ENCODE data around the gene CSRP2.

The CSRP2 gene

DNA sequence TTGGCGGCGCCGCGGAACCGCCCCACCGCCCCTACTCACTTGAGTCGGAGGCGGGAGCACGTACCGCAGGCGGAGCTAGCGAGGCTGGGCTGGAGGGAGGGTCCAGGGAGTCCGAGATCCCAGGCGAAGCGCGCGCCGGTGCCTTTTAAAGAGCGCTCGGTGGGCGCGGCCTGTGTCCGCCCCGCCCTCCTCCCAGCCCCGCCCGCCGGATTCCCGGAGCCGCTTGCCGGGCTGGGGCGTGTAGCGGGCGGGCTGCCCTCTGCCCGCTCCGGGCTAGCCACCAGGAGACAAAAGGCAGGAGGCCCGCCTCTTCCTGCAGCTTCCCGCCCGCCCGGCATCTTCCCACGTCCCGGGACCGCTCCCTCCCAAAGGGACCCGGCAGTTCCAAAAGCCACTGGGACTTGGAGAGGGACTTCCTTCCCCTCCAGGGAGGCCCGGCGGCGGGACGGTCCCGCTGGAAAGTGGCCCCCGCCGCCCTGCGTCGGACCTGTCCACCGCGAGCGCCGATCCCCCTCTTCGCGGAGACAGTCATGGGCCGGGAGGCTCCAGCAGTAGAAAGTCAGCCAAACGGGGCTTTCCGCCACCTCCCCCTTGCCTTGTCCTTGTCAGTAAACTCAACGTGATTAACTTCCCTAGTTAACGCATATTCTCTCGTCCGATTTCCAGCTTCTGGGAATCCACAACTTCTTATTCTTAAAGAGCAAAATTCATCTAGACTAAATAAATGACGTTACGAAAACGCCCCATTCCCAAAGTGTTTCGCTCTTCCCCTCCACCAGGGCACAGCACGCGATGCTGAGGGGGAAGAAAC lies at the start of gene CSRP2:
Gene CSRP2 (minus strand): TSS at position 121 of the 811 bp plus-strand sequence. CDS start 12,759 bp downstream, outside the sequence.
- peak; percentile 96 for DNase-seq (ENCODE audit: low spot score)

DNA sequence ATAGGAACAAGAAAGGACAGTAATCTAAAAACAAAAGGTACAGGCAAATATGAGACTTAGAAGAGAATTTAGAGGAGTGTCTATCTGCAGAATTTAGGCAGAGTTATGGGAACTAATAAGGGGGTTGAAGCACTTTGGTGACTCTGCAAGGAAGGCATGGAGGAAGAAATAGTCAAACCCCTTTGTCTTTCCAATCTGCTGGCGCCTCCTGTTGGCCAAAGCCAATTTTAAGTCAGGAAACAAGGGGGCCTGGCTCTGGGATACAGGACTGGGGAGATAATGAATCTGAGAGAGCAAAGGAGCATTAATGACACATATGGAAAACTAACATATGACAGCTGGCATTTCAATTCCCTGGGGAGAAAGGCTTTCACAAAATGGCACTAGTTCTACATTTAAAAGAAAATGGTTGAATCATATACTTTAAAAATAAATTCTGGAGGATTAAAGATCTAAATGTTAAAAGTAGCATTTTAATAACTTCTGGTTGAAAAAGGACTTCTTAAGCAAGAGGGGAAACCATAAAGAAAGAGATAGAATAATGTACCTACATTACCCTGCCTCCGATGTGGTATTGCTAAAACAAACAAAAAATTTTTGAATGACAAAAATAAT lies 48.5 kb upstream of the CSRP2 start:
- DNase-seq (ENCODE audit: low spot score), result peak; percentile 75

DNA sequence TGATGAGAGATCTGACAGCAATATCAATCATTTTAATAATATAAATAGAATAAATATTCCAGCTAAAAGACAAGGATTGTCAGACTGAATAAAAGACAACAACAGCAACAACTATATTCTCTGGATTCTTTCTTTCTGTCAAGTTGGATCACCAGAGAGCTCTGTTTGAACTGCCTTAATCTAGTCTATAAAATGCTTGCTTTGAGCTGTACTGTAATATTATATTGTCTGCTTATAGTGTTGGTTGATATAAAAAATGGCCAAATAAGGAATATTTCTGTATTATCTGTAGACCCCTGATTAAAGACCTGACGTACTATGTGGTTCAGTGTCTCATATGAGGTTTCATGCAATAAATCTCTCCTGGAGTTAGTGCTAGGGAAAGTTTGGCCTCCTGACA lies 46.3 kb upstream of the CSRP2 start:
- no peak for DNase-seq (ENCODE audit: low spot score)

DNA sequence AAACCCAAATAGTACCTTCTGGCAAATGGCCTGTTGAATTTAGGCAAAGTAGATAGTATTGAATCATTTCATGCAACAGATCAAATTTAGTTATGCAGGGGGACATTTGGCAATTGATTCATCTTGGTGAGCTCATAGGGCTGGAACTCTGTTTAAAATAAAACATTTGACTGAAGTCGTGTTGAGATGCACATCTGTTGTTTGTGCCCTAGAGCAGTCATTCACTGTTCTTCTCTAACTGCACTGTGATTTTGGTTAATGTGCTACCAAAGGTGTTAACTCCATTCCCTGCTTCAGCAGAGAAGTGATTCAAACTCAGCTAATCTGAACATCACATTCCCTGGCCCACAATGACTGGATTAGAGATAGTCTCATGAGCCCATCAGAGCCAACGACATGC lies 44.0 kb upstream of the CSRP2 start:
- DNase-seq (ENCODE audit: low spot score), result no peak

DNA sequence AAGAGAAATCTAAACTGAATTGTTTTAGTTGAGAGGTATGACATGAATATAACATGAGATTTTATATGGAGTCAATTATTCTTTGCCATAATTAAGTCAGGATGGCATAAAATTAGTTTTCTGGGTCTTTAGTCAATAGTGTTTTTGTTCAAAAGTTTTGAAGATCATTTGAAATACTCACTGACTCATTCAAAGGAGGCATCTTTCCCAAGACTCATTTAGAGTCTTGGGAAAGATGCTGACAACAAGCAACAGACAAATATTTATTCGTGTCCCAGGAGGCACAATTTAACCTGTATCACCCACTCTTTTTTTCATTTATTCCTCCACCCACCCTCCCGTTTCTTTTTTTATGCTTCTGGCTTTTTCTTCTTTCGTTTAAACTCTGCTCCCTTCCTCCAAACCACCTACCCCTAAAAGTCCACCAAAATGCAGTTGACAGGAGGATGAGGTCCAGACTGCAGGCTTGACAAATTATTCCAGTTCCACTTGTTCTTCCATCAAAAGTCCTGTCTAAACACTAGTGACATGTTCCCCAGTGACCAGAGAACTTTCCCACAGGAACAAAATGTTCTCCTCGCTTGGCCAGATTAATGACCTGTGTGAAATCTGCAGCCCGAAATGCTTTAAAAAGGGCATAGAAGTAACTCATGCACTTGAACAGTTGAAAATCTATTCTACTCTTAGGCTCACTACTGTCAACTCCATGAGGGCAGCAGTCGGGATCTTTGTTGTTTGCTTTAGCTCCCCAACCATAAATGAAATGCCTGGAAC lies 43.3 kb upstream of the CSRP2 start:
- DNase-seq (ENCODE audit: low spot score), result no peak

DNA sequence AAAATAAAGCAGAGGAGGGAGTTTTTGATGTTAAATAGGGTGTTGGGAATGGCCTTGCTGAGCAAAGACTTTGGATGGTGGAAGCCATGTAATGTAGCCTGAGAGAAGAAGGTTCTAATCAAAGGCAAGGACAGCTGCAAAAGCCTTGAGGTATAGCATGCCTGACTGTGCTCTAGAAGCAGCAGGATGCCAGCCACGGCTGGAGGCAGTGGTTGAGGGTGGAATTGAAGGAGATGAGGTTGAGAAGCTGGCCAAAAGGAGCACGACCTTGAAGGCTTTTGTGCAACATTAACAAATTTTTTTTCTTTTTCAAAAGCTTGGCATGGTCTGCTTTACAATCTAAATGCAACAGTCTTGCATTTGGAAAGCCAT lies 42.3 kb upstream of the CSRP2 start:
- DNase-seq (ENCODE audit: low spot score), result no peak

DNA sequence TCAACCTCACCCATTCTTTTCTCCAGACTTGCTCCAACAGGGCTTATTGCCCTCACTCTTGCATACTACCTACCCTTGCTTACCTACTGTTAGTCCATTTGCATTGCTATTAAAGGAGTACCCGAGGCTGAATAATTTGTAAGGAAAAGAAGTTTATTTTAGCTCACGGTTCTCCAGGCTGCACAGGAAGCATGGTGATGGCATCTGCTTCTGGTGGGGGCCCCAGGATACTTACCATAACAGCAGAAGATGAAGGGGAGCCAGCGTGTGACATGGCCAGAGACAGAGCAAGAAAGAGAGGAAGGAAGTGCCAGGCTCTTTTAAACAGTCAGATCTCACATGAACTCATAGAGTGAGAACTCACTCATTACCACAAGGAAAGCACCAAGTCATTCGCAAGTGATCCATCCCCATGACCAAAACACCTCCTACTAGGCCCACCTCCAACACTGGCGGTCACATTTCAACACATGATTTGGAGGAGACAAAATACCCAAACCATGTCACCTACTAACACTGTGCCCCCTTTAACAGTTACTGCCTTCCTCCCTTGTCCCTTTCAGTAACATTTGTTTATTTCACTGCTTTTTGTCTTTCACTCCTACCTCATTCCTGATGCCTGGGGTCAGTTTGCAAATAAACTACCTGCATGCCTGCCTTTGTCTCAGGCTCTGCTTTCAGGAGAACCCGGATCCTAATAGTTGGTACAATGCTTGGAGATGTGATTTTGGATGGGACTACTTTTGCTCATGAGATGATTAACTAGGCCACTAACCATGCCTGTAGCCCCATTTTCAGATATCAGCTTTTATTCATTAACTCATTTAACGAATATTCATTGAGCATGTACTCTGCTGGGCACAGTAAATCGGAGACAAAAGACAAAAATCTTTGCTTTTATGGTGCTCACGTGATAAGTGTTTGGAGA lies 41.6 kb upstream of the CSRP2 start:
- no peak for DNase-seq (ENCODE audit: low spot score)

DNA sequence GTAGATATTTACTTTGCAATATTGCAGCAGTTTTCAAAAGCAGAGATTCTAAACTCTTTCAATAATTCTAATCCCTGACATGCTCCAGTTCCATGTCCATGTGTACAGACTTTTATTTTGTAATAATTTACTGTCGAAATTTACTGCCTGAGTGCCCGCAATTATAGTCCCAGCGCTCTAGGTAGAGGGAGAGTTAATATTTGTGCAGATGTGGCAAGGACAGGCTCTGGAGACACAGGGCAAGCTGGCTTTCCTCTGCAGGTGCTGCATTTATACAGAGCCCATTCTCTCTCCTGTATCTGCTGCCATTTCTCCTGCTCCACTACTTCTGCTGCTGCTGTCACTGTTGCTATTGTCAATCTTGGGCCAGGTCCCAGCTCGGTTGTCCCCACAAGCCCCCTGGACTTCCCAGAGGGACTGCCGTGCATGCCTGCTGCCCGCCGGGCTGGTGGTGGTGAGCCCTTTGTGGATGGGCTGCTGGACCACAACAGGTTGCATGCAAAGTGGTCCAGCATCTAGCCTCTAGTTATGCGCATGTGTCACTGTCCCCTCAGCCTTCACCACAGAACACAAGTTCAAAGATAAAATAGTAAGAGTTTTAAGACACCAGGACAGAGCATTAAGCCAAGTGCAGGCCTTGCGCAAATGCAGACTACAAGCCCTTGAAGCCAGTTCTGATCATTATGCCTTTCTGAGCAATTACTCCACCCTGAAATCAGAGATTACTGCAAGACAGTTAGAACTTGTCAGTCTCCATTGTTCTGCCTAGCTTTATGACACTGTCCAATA lies 40.8 kb upstream of the CSRP2 start:
- DNase-seq (ENCODE audit: low spot score), result no peak

DNA sequence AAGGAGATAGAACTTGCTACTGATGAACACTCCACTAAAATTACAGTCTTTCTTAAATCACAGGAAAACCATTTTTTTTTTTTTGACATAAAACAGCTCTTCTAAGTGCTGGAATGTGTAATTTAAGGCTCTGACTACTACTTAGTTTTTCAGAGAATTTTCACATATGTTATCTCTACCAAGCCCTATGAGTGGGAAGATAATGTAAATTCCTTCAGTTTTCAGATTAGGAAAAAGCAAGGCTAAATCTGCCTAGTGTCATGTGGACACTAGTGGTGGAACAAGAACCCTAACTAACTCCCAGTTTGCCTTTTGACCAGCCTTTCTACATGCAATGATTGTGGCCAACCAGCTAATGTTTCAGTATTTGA lies 37.3 kb upstream of the CSRP2 start:
- DNase-seq (ENCODE audit: low spot score), result no peak

DNA sequence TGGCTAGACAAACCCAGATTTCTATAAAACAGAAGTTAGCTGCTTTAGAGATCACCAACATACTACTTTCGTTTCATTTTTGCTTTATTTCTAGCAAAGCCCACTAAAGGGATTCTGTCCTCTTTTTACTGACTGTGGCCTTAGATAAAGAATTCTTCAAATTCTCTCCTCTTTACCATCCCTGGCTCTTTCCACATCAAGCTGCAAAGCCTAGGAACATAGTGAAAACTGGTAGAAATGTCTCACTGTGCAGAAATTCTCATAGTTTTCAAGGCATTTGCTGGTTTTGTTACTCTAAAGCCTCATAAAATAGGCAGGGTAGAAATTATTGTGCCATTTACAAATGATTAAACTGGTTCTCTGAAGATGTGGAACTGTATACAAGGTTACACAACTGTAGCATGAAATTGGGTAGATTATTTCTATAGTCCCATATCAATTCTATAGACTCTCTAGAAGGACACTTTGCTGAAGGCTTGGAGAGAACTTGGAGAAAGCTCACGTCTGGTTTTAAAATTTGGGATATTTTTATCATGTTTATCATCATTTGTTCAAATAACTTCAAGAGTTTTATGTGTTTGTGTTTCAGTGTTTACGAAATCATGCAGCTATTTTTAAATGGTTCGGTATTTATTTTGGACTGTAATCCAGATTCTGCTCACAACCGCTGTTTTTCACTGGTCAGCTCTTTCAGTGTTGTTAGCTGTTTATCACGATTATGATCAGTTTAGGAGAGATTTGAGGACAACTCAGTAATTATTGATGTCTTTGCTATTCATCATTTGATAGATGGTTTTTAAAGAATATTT lies 36.7 kb upstream of the CSRP2 start:
- no peak for DNase-seq (ENCODE audit: low spot score)

DNA sequence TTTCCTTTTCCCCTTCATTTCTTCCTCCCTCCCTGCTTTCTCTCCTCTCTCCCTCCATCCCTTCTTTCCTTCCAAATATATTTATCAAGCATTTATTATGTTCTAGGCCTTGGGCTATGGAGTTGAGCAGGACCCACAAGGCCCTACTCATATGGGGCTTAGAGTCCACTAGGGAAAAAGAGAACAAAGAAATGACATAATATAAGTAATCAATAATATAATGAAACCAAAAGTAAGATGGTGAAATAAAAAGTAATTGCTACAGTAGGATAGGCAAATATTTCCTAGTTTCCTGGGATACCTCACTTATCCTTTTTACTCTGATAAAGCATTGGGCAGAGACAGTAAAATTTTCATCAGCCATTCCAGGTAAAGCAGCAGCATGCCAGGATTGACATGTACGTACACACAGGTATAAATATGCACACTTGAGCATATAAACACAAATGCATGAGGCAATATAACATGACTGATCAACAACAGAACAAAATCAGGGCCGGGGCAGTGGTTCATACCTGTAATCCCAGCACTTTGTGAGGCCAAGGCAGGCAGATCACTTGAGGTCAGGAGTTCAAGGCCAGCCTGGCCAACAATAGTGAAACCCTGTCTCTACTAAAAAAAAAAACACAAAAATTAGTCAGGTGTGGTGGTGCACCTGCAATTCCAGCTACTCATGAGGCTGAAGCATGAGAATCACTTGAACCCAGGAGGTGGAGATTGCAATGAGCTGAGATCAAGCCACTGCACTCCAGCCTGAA lies 35.5 kb upstream of the CSRP2 start:
- DNase-seq (ENCODE audit: low spot score), result no peak

DNA sequence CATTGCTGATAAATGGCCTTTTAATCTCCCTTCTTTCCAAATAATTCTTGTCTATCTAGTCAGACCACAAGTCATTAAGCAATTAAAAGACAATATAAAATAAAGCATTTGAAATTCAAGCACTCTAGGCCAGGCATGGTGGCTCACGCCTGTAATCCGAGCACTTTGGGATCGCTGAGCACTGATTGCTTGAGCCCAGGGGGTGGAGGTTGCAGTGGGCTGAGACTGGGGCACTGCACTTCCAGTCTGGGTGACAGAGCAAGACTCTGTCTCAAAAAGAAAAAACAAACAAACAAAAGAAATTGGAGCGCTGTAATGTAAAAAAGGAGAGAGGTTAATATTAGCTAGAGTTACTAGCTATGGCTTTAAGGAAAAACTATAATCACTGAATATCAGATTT lies 30.5 kb upstream of the CSRP2 start:
- DNase-seq (ENCODE audit: low spot score), result no peak

DNA sequence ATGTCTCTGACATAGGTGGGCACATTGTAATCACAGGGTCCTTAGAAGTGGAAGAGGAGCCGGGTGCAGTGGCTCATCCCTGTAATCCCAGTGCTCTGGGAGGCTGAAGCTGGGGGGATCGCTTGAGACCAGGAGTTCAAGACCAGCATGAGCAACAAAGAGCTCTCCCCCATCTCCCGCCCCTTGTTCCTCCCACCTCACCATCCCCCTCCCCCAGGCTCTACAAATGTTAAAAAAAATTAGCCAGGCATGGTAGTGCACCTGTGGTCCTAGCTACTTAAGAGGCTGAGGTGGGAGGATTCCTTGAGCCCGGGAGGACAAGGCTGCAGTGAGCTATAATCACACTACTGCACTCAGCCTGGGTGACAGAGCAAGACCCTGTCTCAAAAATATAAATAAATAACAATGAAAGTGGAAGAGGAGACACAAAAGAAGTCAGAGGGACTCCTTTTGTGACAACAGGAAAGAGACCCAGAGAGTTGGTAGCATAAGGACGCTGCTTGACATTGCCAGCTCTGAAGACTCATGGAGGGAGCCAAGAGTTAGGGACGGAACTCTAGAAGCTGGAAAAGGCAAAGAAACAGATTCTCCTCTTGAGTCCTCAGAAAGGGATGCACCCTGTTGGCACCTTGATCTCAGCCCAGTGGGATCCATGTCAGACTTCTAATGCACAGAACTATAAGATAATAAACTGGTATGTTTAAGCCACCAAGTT lies 29.6 kb upstream of the CSRP2 start:
- no peak for DNase-seq (ENCODE audit: low spot score)

DNA sequence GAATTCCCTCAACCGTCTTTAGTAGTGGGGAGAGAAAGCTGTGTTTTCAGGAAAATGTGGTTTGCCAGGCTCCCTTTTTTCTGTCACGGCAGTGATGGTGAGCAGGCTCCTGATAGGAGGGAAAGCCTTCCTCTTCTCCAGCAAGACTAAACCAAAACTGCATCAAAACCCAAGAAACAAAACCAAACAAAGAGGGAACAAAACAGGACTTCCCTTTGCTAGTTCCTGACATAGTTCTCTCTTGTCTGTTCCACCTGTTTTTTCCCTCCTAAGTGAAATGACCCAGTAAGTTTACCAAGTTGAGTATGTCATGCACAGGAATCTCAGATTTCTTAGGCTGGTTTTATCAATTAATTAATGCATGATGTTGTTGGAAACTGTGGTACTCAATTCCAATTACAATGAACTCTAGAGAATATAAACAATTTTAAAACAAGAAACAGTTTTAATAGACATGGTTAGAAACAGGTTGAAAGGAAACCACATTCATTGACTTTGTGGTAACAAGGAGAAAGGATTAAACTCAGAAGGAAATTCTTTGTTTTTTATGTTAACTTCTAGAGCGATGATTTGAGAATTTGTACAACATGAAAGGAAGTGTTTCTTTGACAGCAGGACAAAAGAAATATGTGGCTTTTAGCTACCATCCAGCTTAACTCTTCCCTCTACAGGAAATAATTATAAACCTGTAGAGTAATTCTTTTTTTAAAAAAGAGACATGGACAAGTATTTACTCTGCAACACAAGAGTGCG lies 23.0 kb upstream of the CSRP2 start:
- DNase-seq (ENCODE audit: low spot score), result no peak

DNA sequence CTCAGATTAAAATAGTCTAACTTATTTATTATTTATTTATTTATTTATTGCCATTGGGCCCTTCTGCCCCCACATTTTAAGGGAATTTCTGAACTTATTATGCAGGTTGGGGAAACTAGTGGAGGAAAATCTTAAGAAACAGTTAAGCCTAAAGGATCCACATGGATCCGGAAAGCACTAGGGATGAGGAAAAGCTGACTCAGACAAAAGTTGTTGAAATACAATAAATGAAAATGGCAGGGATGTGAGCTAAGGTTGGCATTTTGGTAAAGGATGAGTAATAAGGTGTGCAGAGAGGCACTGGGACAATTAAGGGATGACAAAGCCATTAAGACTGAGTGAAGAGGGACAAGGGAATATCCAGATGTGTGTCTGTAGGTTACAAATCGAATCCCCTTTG lies 20.7 kb upstream of the CSRP2 start:
- no peak for DNase-seq (ENCODE audit: low spot score)

DNA sequence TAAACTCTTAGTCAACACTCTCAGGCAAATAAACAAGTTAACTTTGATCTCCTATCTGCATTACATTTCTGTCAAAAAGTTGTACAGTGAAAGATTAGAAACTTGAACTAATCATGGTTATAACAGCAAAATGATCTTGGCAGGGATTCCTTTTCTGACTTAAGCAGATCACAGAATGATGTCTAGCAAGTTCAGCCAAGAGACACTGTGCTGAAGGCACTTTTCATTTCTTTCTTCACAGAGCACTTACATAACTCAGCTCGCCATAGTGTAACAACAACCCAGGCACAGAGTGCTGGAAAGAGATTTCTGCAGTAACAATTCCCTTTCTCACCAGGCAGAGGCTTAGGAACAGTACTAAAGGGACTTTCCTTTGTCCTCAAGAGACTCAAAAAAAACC lies 19.6 kb upstream of the CSRP2 start:
- no peak for DNase-seq (ENCODE audit: low spot score)

DNA sequence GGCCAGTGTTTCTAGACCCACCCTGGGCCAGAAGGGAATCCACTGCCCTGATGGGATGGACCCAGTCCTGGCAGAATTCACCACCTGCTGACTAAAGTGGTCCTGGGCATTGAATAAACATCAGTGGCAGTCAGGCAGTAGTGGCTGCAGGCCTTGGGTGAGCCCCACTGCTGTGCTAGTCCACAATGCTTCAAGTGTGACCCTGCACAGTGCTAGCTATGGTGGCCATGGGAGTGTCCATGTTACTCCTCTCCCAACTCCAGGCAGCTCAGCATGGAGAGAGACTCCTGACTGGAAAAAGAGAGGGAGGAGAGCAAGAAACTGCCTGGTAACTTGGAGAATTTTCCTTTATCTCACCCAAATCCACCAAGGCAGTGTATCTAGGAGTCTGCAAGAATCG lies 17.5 kb upstream of the CSRP2 start:
- DNase-seq (ENCODE audit: low spot score), result no peak

DNA sequence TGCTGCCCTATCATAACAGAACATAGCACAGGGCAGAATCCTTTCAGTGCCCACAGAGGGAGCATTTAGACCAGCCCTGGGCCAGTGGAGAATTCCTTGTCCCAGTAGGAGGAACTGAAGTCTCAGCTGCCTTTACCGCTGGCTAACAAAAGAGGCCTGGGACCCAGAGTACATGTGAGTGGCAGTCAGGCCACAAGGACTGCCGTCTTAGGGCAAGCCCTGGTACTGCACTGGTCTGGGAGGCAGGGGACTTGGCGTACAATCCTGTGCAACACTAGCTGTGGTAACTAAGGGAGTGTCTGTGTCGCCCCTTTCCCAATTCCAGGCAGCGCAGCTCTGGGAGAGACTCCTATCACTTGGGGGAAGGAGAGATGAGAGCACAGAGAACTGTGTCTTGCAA lies 17.0 kb upstream of the CSRP2 start:
- no peak for DNase-seq (ENCODE audit: low spot score)

Measured in D341Med (cell line).